Measurements from ENCODE around the gene NIP7. TPM values are rescaled to one million over a fixed set of nuclear protein-coding genes. Genes with fewer than 3 reads are reported as not detected.

Gene NIP7
- total and polyA plus RNA-seq, 9 of the 15 experiments (the other 6 are each of a cell fraction or from before 2014, with no cell fraction given), result 28.9 to 85.5 (median 72.5) TPM

GRCh38 chr16:69314534-69314933 is 25.0 kb upstream of the NIP7 start:
- peak overlapping the region in 1 of 2 experiments; percentile 43; a peak in 1 of 4 replicates for H3K9ac ChIP-seq (ENCODE audit: insufficient read depth in 1 of 2, low read depth in 2 of 2, low read length in 2 of 2)
- DNase-seq (ENCODE audit: extremely low read depth in 1 of 4, low spot score in 3 of 4) (no peak), ATAC-seq (no peak), FAIRE-seq (no peak)
- WGBS (ENCODE audit: insufficient coverage, low coverage, missing lambda C conversion rate), result 91% methylated on average over 11 of the region's 11 CpGs
- H3K4me3 ChIP-seq, result no peak overlapping the region
- H3K27me3 ChIP-seq (ENCODE audit: control insufficient read depth in 2 of 2, insufficient read depth in 2 of 2, low read length in 2 of 2), result no peaks in the 10 kb centered on the region
- ChIA-PET POLR2A (interaction anchor here (5.5 kb wide), 1 partner anchor 14 kb away, joined by 51 read pairs; the partner anchor contains the start of gene PDF), CTCF (ENCODE audit: low intra/inter-chr PET ratio) (no interaction called here)
- peaks cover 37% of the 10 kb centered on the region for H3K79me2 ChIP-seq (ENCODE audit: control insufficient read depth, insufficient read depth, low read length)
- no TSS peak for BruUV-seq (replicated peaks)
- H3K4me2 ChIP-seq (ENCODE audit: insufficient read depth, low read length), result no peak overlapping the region
- H3K9me1 ChIP-seq (ENCODE audit: control insufficient read depth, insufficient read depth, low read length), result no peaks in the 10 kb centered on the region
- intact Hi-C loops (cut with micrococcal nuclease) (no loop called here), in situ Hi-C loops (cut with MboI) (no loop called here)
- H3K27ac ChIP-seq (ENCODE audit: extremely low read depth, low read depth, low read length), result no peak overlapping the region; the same call in 2 of the 3 replicates
- H3K4me1 ChIP-seq (replicated peaks in 1 of 2; ENCODE audit: control insufficient read depth in 2 of 2, insufficient read depth in 2 of 2, low read length in 2 of 2), result peaks cover 5 to 17% of the 10 kb centered on the region in 2 experiments; a peak in 3 of 5 replicates
- 0 out of 2 replicates have a peak, but pooled peaks cover 3% of the 10 kb centered on the region for H4K20me1 ChIP-seq (replicated peaks; ENCODE audit: control insufficient read depth, insufficient read depth, low read length)
- no peak for TF ChIP-seq ELF2 (CRISPR knock-in tag; IDR thresholded peaks at IDR 0.05)
- TF ChIP-seq CEBPB (tag; IDR thresholded peaks at IDR 0.05), result no peak
- TF ChIP-seq PCBP2 (IDR thresholded peaks at IDR 0.05; ENCODE audit: low read depth, low read length, poor library complexity, severe bottlenecking), result no peak
- TF ChIP-seq CEBPG (CRISPR knock-in tag; IDR thresholded peaks at IDR 0.05), result no peak
- no peak for TF ChIP-seq CEBPG (tag; conservative IDR thresholded peaks at IDR 0.05 in 1 of 2, IDR thresholded peaks at IDR 0.05 in 1 of 2)
- TF ChIP-seq RFX7 (CRISPR knock-in tag; IDR thresholded peaks at IDR 0.05), result no peak
- no peak for TF ChIP-seq MYC (IDR thresholded peaks at IDR 0.05; ENCODE audit: low read depth, low read length)
- TF ChIP-seq MYC (CRISPR knock-in tag; IDR thresholded peaks at IDR 0.05; ENCODE audit: borderline replicate concordance, low read depth), result no peak
- TF ChIP-seq ZC3H11A (IDR thresholded peaks at IDR 0.05; ENCODE audit: low read depth, low read length), result no peak
- no peak for TF ChIP-seq JUNB (CRISPR knock-in tag; conservative IDR thresholded peaks at IDR 0.05)
- TF ChIP-seq NCOA2 (IDR thresholded peaks at IDR 0.05; ENCODE audit: partially characterized antibody in 2 of 2), result no peak
- no peak for TF ChIP-seq MEF2A (IDR thresholded peaks at IDR 0.05; ENCODE audit: control insufficient read depth, low read depth, low read length)
- TF ChIP-seq SIRT6 (IDR thresholded peaks at IDR 0.05; ENCODE audit: low read depth, low read length), result no peak
- TF ChIP-seq ZZZ3 (IDR thresholded peaks at IDR 0.05), result no peak
- no peak for TF ChIP-seq ZBTB8A (IDR thresholded peaks at IDR 0.05; ENCODE audit: partially characterized antibody)
- no peak for TF ChIP-seq ZNF140 (CRISPR knock-in tag; IDR thresholded peaks at IDR 0.05)
- no peak for TF ChIP-seq ZNF12 (CRISPR knock-in tag; IDR thresholded peaks at IDR 0.05)
- TF ChIP-seq, protein P1, sequence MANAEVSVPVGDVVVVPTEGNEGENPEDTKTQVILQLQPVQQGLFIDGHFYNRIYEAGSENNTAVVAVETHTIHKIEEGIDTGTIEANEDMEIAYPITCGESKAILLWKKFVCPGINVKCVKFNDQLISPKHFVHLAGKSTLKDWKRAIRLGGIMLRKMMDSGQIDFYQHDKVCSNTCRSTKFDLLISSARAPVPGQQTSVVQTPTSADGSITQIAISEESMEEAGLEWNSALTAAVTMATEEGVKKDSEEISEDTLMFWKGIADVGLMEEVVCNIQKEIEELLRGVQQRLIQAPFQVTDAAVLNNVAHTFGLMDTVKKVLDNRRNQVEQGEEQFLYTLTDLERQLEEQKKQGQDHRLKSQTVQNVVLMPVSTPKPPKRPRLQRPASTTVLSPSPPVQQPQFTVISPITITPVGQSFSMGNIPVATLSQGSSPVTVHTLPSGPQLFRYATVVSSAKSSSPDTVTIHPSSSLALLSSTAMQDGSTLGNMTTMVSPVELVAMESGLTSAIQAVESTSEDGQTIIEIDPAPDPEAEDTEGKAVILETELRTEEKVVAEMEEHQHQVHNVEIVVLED (CRISPR knock-in tag; IDR thresholded peaks at IDR 0.05), result no peak
- no peak for TF ChIP-seq SRSF7 (optimal IDR thresholded peaks at IDR 0.05; ENCODE audit: low read depth, low read length)
- TF ChIP-seq CHD1 (IDR thresholded peaks at IDR 0.05; ENCODE audit: low read length), result no peak
- no peak for TF ChIP-seq EHMT2 (IDR thresholded peaks at IDR 0.05)
- peaks cover 59% of the 10 kb centered on the region; the same call in 2 of the 3 replicates for H3K36me3 ChIP-seq (ENCODE audit: control insufficient read depth, insufficient read depth, low read length)
- H2AFZ ChIP-seq (ENCODE audit: low read depth, low read length), result no peak overlapping the region
- no peaks in the 10 kb centered on the region for H3K9me3 ChIP-seq (replicated peaks; ENCODE audit: control insufficient read depth, insufficient read depth, low read depth, low read length)

All from K562 (cell line).